ENCODE data around the gene GATC.

GATC gene

DNA sequence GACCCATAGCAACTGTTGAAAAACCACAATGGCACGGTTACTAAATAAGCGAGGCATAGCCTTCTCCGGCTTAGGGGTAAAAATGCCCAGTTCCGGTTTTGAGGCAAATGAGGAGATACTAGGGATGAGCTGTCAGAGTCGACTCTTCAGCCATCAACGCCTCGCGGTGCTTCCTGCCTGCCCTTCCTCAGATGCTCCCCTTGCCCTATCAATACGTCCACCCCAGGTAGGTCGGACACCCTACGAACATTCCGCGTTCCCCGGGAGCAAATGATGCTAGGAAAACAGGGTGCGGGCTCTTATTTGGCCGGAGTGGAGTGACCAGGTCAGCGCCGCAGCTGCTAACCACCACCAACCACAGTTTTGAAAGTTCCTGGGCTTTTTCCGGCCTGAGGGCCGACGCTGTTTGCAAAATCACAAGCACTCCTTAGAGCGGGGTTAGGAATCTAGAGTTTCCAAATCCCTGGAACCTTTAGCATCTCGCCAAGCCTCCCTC lies 22.1 kb downstream of the GATC start:
- POLR2A ChIA-PET = interaction anchor here (1.0 to 5.4 kb wide), 7 partner anchors 10 to 177 kb away, joined by 3 to 39 read pairs (median 6); partner anchors contain the start of genes DYNLL1 and RNU4-2
- DNase-seq (ENCODE audit: extremely low spot score) = no peak
- CTCF ChIA-PET = interaction anchor here (0.7 to 1.7 kb wide), 4 partner anchors 9 to 101 kb away, joined by 3 to 7 read pairs (median 4); no protein-coding TSS in a partner anchor
- no peak for TF ChIP-seq ELF4 (IDR thresholded peaks at IDR 0.05)

DNA sequence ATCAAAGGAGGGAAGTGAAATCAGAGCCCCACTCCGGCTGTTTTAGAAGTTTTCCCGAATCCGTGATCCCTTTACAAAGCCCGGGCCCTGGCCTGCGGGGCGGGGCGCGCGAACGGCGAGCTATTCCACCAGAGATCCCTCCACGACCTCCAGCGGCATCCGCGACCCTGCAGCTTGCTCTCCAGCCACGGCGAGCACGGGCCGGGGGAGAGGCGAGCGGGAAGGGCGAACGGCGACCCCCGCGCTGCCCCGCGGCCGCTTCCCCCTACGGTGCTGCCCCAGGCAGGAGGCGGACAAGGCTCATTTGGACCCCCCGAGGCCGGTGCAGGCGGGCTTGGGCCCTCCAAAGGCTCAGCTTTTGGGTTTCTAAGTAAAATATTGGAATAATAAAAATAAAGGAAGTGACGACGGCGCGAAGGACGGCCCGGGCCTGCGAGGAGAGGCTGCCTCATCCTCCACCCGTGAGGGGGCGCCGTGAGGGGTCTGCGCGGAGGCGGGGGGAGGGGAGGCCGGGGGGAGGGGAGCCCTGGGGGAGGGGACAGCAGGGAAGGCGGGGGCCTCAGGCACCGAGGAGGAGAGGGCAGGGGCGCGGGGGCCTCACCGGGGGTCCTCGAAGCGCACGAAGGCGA lies 22.7 kb downstream of the GATC start:
- POLR2A ChIA-PET = interaction anchor here (1.0 to 5.4 kb wide), 13 partner anchors 10 to 177 kb away, joined by 3 to 39 read pairs (median 5); partner anchors contain the start of genes COQ5, DYNLL1 and RNU4-2
- peak; percentile 56 for DNase-seq (ENCODE audit: extremely low spot score)
- CTCF ChIA-PET = interaction anchor here (0.9 to 2.5 kb wide), 4 partner anchors 10 to 102 kb away, joined by 3 to 7 read pairs (median 6); no protein-coding TSS in a partner anchor

DNA sequence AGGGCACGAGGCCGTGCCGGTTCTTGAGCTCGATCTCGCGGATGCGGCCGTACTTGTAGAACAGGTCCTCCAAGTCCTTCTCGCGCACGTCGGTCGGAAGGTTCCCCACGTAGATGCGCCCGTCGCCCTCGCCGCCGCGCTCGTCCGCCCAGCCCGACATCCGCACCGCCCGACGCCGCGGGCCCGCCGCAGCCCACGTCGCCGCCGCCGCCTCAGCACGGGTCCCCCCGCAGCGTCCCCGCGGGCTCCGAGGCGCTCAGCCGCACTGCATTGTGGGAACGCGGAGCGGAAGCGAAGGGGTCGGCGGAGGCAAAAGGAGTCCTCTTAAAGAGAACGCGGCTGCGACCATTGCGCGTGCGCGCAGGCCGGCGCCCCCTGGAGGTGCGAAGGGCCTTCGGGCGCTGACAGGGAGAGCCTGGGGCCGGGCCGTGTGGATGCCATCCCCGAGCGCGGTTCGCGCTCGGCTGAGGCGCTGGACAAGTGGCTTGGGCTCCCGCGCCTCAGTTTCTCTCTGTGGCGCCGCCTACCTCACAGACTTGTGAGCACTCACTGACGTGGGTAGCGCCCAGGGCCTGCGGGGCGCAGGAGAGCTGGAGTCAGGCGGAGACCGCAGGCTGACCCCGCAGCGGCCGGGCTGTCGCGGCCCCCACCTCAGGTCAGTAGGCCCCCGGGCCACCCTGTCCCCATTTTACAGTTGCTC lies 23.4 kb downstream of the GATC start, which contains the start of gene SRSF9:
Gene SRSF9 (minus strand): TSS at position 299 of the 700 bp plus-strand sequence. CDS start 139 bp downstream, at position 160.
- POLR2A ChIA-PET = interaction anchor here (0.9 to 5.4 kb wide), 13 partner anchors 12 to 268 kb away, joined by 3 to 39 read pairs (median 5); partner anchors contain the start of genes COQ5, DYNLL1, RNU4-2 and RPLP0

More for the DNA sequence above, 22.7 kb downstream of the GATC start:
- TF ChIP-seq LEF1 (IDR thresholded peaks at IDR 0.05; ENCODE audit: borderline replicate concordance) (no peak), BHLHE40 (IDR thresholded peaks at IDR 0.05; ENCODE audit: borderline replicate concordance) (no peak)

DNA sequence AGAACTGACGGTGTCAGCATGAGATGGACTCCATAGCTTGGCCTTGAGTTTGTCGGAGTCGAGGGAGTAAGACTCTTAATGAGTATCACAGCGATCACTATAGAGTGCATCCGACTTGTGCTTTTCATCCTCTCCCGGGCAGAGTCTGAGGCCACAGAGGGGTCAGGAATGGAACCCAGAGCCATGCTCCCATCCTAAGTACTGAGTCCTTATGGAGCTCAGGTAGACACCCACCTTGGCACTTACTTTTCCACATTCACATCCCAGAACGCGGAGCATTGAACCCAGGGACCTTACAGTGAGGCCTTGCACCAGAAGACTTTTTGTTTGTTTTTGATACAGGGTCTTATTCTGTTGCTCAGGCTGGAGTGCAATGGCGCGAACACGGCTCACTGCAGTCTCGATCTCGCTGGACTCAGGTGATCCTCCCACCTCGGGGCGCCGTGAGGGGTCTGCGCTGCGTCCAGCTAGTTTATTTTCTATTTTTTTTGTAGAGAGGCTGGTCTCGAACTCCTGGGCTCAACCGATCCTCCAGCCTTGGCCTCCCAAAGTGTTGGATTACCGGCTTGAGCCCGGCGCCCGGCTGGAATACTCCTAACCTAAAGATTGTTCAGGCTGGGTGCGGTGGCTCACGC lies 24.0 kb downstream of the GATC start:
- POLR2A ChIA-PET = interaction anchor here (0.6 to 5.4 kb wide), 13 partner anchors 12 to 269 kb away, joined by 3 to 39 read pairs (median 4); partner anchors contain the start of genes COQ5, DYNLL1, RNU4-2 and RPLP0
- DNase-seq (ENCODE audit: extremely low spot score) = peak; percentile 33
- TF ChIP-seq SUZ12 (IDR thresholded peaks at IDR 0.05) = no peak
- no peak for TF ChIP-seq ELF4 (IDR thresholded peaks at IDR 0.05)
- TF ChIP-seq NFRKB (IDR thresholded peaks at IDR 0.05) = no peak
- TF ChIP-seq FOXM1 (IDR thresholded peaks at IDR 0.05; ENCODE audit: borderline replicate concordance) = no peak
- TF ChIP-seq, protein P1, sequence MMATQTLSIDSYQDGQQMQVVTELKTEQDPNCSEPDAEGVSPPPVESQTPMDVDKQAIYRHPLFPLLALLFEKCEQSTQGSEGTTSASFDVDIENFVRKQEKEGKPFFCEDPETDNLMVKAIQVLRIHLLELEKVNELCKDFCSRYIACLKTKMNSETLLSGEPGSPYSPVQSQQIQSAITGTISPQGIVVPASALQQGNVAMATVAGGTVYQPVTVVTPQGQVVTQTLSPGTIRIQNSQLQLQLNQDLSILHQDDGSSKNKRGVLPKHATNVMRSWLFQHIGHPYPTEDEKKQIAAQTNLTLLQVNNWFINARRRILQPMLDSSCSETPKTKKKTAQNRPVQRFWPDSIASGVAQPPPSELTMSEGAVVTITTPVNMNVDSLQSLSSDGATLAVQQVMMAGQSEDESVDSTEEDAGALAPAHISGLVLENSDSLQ (IDR thresholded peaks at IDR 0.05) = no peak
- no peak for TF ChIP-seq ZNF384 (IDR thresholded peaks at IDR 0.05)
- no peak for TF ChIP-seq FOXA1 (IDR thresholded peaks at IDR 0.05)
- TF ChIP-seq BHLHE40 (IDR thresholded peaks at IDR 0.05; ENCODE audit: borderline replicate concordance) = no peak
- CTCF ChIA-PET = interaction anchor here (0.7 to 2.5 kb wide), 5 partner anchors 9 to 59 kb away, joined by 3 to 6 read pairs (median 3); partner anchors contain the start of gene COQ5

More for the DNA sequence above, 23.4 kb downstream of the GATC start, which contains the start of gene SRSF9:
- CTCF ChIA-PET = interaction anchor here (0.7 to 2.5 kb wide), 7 partner anchors 10 to 59 kb away, joined by 3 to 7 read pairs (median 4); partner anchors contain the start of gene COQ5
- TF ChIP-seq BHLHE40 (IDR thresholded peaks at IDR 0.05; ENCODE audit: borderline replicate concordance) (no peak), SUZ12 (IDR thresholded peaks at IDR 0.05) (no peak), NFRKB (IDR thresholded peaks at IDR 0.05) (no peak), CTBP1 (IDR thresholded peaks at IDR 0.05; ENCODE audit: borderline replicate concordance) (no peak), TARDBP (IDR thresholded peaks at IDR 0.05) (no peak), ELF4 (IDR thresholded peaks at IDR 0.05) (peak; percentile 19; the same call in 1 of the 2 replicates), L3MBTL2 (conservative IDR thresholded peaks at IDR 0.05) (peak; percentile 47; the same call in 1 of the 2 replicates), FOXM1 (IDR thresholded peaks at IDR 0.05; ENCODE audit: borderline replicate concordance) (peak; percentile 73; the same call in 1 of the 2 replicates), LEF1 (IDR thresholded peaks at IDR 0.05; ENCODE audit: borderline replicate concordance) (peak; percentile 35; the same call in 1 of the 2 replicates), HDGF (IDR thresholded peaks at IDR 0.05; ENCODE audit: borderline replicate concordance) (no peak)
- TF ChIP-seq, protein P1 (IDR thresholded peaks at IDR 0.05) = no peak; the same call in 1 of the 2 replicates
- DNase-seq (ENCODE audit: extremely low spot score) = peak; percentile 97

DNA sequence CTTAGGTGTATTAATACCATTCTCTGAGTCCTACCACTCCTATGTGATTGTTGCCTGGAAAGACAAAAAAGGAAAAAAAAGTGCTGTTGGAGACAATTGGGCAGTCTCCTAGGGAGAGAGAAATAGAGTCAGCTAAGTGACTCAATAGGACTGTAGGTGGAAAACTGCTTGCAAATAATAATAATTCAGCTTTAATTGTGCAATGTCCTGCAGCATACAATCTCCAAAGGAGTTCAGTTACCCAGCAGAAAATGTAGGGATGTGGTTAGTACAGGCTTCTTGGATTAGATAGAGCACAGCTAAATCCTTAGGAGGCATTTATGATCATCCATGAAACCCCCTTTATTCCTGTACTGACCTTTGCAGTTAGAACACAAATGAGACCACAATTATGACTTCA lies 26.3 kb downstream of the GATC start:
- CTCF ChIA-PET = interaction anchor here (0.7 kb wide), 1 partner anchor 970 kb away, joined by 13 read pairs; no protein-coding TSS in a partner anchor
- no peak for TF ChIP-seq BHLHE40 (IDR thresholded peaks at IDR 0.05; ENCODE audit: borderline replicate concordance)
- no peak for TF ChIP-seq TARDBP (IDR thresholded peaks at IDR 0.05)
- TF ChIP-seq LEF1 (IDR thresholded peaks at IDR 0.05; ENCODE audit: borderline replicate concordance) = no peak
- no peak for DNase-seq (ENCODE audit: extremely low spot score)
- POLR2A ChIA-PET = interaction anchor here (5.4 kb wide), 1 partner anchor 24 kb away, joined by 39 read pairs; the partner anchor contains the start of gene DYNLL1

DNA sequence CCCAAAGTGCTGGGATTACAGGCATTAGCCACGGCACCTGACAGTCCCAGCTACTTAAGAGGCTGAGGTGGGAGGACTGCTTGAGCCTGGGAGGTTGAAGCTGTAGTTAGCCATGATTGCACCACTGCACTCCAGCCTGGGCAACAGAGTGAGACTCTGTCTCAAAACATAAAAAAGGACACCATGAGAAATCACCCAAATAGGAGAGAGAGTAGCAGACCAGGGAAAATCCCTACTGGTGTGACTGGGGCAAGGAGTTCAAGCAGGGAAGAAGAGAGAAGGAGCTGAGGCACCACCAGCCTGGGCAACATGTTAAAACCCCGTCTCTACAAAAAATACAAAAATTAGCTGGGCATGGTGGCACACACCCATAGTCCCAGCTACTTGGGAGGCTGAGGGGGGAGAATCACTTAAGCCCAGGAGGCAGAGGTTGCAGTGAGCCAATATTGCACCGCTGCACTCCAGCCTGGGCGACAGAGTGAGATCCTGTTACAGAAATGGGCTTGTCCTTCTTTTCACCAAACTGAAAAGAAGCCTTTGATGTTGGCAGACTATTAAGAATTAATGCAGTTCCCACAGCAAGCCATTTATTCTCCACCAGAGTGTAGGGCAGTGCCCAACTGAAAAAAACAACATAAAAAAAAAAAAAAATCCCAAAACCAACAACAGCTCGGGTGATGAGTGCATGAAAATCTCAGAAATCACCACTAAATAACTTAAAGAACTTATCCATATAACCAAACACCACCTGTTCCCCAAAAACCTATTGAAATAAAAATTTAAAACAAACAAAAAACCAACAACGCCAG lies 27.8 kb downstream of the GATC start:
- no peak for DNase-seq (ENCODE audit: extremely low spot score)
- POLR2A ChIA-PET = interaction anchor here (1.2 to 2.4 kb wide), 5 partner anchors 15 to 182 kb away, joined by 3 to 7 read pairs (median 4); partner anchors contain the start of gene RNU4-2
- TF ChIP-seq L3MBTL2 (conservative IDR thresholded peaks at IDR 0.05) = no peak
- TF ChIP-seq ZNF384 (IDR thresholded peaks at IDR 0.05) = no peak
- no peak for TF ChIP-seq HDGF (IDR thresholded peaks at IDR 0.05; ENCODE audit: borderline replicate concordance)
- no peak for TF ChIP-seq FOXM1 (IDR thresholded peaks at IDR 0.05; ENCODE audit: borderline replicate concordance)
- no peak for TF ChIP-seq SP1 (IDR thresholded peaks at IDR 0.05)
- TF ChIP-seq LEF1 (IDR thresholded peaks at IDR 0.05; ENCODE audit: borderline replicate concordance) = no peak
- TF ChIP-seq, protein P1 (IDR thresholded peaks at IDR 0.05) = no peak
- TF ChIP-seq TARDBP (IDR thresholded peaks at IDR 0.05) = no peak
- no peak for TF ChIP-seq NFRKB (IDR thresholded peaks at IDR 0.05)
- TF ChIP-seq FOXK2 (IDR thresholded peaks at IDR 0.05) = no peak
- TF ChIP-seq ELF4 (IDR thresholded peaks at IDR 0.05) = no peak
- no peak for TF ChIP-seq SUZ12 (IDR thresholded peaks at IDR 0.05)
- no peak for TF ChIP-seq ARNT (IDR thresholded peaks at IDR 0.05)
- no peak for TF ChIP-seq CTBP1 (IDR thresholded peaks at IDR 0.05; ENCODE audit: borderline replicate concordance)
- no peak for TF ChIP-seq BHLHE40 (IDR thresholded peaks at IDR 0.05; ENCODE audit: borderline replicate concordance)
- CTCF ChIA-PET = interaction anchor here (0.6 to 1.1 kb wide), 3 partner anchors 15 to 325 kb away, joined by 3 to 4 read pairs (median 4); partner anchors contain the start of gene SIRT4
